Activated naive CD8-positive, alpha-beta T cell (primary cell): ENCODE measurements around the gene C1orf159.

Source experiments
- H3K27ac Mint-ChIP-seq: one replicate; pipeline ENCODE4 v1.8.0; 2021; ENCODE audit warnings: mixed read lengths
- H3K27me3 Mint-ChIP-seq: one replicate; pipeline ENCODE4 v1.8.0; 2021; ENCODE audit warnings: mixed read lengths
- H3K36me3 Mint-ChIP-seq: one replicate; pipeline ENCODE4 v1.8.0; 2021; ENCODE audit warnings: mixed read lengths
- H3K4me1 Mint-ChIP-seq: one replicate; pipeline ENCODE4 v1.8.0; 2021; ENCODE audit warnings: low read depth, mixed read lengths
- H3K4me3 Mint-ChIP-seq: one replicate; pipeline ENCODE4 v1.8.0; 2021; ENCODE audit warnings: mild to moderate bottlenecking, mixed read lengths
- H3K9me3 Mint-ChIP-seq: one replicate; pipeline ENCODE4 v1.8.0; 2021; ENCODE audit warnings: low read depth, mixed read lengths

The C1orf159 gene

DNA sequence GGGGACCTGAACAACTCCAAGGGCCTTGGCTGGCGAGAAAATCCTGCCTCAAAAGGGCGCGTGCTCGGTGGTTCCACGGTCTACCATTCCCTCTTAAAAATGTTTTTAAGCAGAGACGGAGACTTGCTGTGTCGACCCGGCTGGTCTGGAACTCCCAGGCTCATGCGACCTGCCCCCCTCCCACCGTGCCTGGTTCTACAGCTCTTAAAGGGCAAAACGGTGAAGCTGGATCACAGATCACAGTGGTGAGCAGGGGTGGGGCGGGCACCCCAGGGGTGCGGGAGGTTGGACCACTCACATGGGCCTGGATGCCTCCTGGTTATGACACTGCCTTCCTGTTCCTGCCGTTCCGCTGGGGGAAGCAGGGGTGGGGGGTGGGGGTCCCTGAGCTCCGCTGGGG, 4.2 kb upstream of the C1orf159 start:
- Mint-ChIP-seq H3K27ac (no peak overlapping the region), H3K27me3 (no peaks in the 10 kb centered on the region), H3K4me1 (peaks cover 3% of the 10 kb centered on the region), H3K9me3 (no peaks in the 10 kb centered on the region), H3K4me3 (no peak overlapping the region), H3K36me3 (no peaks in the 10 kb centered on the region)

DNA sequence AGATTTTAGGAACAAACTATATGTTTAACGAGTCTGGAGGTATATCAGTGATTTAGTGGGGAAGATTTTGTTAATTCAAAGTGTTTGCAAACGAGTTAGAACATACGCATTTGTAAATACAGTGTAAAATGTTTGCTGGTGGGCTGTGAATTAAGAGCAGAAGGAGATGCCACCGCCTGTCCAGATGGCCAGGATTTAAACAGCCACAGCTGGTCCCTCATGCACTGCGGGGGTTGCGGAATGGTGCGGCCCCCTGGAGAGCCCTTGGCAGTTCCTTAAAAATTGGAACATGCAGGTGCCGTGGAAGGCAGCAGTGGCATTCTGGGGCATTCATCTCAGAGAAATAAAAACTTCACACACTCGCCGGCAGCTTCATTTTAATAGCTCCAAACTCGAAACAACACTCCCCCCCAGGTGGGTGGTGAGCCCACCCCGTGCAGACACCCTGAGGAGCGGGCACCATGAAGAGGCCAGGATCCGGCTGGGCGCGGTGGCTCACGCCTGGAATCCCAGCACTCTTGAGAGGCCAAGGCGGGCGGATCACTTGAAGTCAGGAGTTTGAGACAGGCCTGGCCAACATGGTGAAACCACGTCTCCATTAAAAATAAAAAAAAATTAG, 3.5 kb upstream of the C1orf159 start:
- no peaks in the 10 kb centered on the region for H3K36me3 Mint-ChIP-seq
- H3K4me1 Mint-ChIP-seq: peaks cover 9% of the 10 kb centered on the region
- no peak overlapping the region for H3K4me3 Mint-ChIP-seq
- H3K27ac Mint-ChIP-seq: no peak overlapping the region
- H3K9me3 Mint-ChIP-seq: no peaks in the 10 kb centered on the region
- H3K27me3 Mint-ChIP-seq: no peaks in the 10 kb centered on the region

DNA sequence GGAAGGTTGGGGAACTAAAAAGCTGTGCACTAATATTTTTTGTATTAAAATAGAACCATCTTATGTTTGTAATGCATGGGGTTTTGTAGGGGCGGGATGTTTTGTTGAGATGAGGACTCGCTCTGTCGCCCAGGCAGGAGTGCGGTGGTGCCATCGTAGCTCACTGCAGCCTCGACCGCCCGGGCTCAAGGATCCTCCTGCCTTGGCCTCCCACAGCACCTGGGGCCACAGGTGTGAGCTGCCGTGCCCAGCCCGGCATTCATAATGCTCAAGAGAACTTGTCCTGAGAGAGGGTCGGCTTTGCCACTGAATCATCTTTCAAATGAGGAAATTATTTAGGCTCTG, 3.0 kb upstream of the C1orf159 start:
- no peak overlapping the region for H3K27ac Mint-ChIP-seq
- H3K9me3 Mint-ChIP-seq: no peaks in the 10 kb centered on the region
- peaks cover 11% of the 10 kb centered on the region for H3K4me1 Mint-ChIP-seq
- H3K4me3 Mint-ChIP-seq: no peak overlapping the region
- H3K27me3 Mint-ChIP-seq: no peaks in the 10 kb centered on the region
- H3K36me3 Mint-ChIP-seq: no peaks in the 10 kb centered on the region

DNA sequence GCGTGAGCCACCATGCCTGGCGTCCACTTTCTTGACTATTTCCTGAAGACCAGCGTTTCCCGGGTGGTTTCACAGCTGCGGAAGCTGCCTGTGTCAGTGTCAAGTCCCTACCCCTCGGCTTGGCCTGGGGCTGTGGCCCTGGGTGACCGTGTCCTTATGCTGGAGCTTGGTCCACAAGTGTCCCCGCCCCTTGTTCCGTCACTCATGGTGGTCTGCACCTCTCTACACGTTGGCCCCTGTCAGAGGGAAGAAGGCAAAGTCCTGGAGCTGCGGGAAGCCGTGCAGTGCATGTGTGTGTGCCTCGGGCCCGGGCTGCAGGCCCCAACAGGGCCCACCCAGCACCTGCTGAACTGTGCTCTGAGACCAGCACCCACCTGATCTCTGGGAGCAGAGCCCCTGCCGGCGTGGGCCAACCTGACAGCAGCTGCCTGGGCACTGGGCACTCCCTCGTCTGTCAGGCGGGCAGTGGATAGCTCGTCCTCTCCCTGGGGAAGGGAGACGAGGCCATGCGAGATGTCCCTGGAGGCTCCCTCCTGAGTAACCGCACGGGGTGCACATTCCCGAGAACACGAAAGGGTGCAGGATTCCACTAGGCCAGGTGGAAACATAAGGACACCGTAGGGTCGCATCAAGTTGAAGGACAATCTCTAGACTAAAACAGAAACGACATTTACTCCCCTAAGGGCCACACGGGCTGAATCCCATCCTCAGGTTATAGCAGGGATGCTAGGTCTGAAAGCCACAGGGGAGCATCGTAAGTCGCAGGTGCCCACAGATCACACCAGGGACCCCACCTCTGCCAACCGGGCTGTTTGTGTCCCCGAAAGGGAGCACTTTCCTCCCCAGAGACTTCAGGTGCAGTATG, 2.4 kb upstream of the C1orf159 start:
- H3K36me3 Mint-ChIP-seq: peaks cover 2% of the 10 kb centered on the region
- H3K27ac Mint-ChIP-seq: no peak overlapping the region
- H3K4me1 Mint-ChIP-seq: peaks cover 11% of the 10 kb centered on the region
- H3K4me3 Mint-ChIP-seq: peak overlapping the region; percentile 10
- no peaks in the 10 kb centered on the region for H3K27me3 Mint-ChIP-seq
- H3K9me3 Mint-ChIP-seq: no peaks in the 10 kb centered on the region

DNA sequence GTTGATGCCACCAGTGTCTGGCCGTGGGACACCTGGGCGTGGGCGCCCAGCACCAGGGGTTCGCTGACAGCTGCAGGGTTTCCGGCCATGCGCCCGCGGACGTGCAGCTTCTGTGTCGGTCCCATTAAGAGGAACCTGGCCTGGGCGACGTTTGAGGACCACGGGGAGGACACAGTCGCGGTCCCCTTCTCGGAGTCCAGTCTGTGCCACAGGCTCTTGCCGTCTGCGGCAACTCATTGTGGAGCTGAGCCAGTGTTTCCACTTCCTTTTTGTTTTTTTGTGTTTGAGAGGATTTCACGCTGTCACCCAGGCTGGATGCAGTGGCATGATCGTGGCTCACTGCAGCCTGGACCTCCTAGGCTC, 1.6 kb upstream of the C1orf159 start:
- no peak overlapping the region for H3K27ac Mint-ChIP-seq
- H3K4me3 Mint-ChIP-seq: peak overlapping the region; percentile 56
- H3K9me3 Mint-ChIP-seq: no peaks in the 10 kb centered on the region
- H3K27me3 Mint-ChIP-seq: no peaks in the 10 kb centered on the region
- H3K4me1 Mint-ChIP-seq: peaks cover 11% of the 10 kb centered on the region
- H3K36me3 Mint-ChIP-seq: peaks cover 3% of the 10 kb centered on the region

DNA sequence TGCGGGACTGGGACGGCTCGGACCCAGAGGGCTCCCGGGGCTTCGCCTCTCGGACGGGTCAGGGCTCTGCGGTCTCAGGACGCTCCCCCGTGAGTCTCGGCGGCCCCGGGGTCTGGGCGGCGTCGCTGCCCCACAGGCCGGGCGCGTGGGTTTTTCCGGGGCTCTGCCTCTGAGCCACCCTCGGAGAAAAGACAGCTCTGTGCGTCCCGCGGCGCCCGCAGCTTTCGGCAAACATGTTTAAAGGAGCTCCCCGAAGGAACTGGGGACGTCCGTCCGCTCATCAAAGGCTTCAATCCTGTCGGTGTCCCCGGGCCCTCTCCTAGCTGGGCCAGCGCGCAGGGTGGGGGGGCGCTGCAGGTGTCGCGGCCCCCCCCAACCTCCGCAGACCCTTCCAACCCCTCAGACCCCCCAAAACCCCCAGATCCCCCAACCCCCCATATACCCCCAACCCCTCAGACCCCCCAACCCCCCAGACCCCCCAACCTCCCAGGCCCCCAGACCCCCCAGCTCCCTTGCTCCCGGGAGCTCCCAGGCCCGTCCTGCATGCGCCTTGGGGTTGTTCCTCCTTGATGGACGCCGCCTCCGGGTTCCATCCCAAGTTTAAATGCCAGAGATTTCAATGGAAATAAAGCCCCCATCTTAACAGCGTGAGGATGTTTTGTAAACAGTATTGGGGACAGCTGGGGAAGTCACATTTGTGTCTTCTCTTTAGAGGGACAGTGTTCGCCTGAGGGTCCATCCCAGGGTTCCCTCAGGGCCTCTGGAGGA, 996 bp upstream of the C1orf159 start:
- H3K9me3 Mint-ChIP-seq: no peaks in the 10 kb centered on the region
- peaks cover 7% of the 10 kb centered on the region for H3K36me3 Mint-ChIP-seq
- H3K4me1 Mint-ChIP-seq: peaks cover 11% of the 10 kb centered on the region
- H3K27ac Mint-ChIP-seq: no peak overlapping the region
- H3K4me3 Mint-ChIP-seq: peak overlapping the region; percentile 56
- H3K27me3 Mint-ChIP-seq: no peaks in the 10 kb centered on the region

DNA sequence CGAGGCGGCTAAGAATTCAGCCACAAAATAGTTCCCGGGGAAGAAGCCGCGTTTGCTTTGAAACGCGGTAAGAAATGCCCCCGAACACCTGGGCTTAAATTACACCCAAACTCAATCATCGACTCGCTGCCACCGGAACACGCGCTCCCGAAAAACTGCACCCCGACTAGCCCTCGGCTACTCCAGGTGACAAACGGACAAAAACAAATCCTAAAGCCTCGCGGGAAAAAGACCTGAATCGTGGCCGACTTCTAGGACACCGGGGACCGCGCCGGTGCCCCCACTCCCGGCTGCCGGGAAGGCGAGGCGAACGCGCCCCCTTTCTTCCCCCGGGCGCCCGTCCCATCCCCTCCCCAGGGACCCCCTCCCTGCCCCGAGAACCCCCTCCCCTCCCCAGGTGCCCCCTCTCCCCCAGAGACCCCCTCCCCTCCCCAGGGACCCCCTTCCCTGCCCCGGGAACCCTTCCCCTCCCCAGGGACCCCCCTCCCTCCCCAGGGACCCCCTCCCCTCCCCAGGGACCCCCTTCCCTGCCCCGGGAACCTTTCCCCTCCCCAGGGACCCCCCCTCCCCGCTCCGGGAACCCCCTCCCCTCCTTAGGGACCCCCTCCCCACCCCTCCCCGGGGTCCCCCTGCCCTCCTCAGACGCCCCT, 628 bp downstream of the C1orf159 start:
- Mint-ChIP-seq H3K27me3 (no peaks in the 10 kb centered on the region), H3K9me3 (no peaks in the 10 kb centered on the region), H3K4me1 (peaks cover 11% of the 10 kb centered on the region), H3K27ac (peak overlapping the region; percentile 66), H3K4me3 (peak overlapping the region; percentile 88), H3K36me3 (peaks cover 8% of the 10 kb centered on the region)

DNA sequence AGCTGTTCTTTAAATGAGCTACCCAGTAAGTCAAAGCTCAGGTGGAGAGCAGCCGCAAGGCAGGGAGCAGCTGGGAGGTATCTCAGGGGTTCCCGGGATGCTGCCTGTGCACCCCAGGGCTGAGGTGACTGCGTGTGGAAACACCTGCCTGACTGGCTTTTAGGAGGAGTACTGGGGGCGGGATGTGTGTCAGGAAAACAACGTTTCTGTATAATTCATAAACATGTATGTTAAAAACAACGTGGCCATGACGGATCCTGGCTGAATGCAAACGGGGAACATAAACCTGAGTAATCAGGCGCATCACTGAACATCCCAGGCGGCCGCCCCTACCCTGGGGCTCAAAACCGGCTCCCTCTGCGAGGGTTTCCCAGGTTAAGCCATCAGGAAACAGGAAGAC, 1.5 kb downstream of the C1orf159 start:
- Mint-ChIP-seq H3K4me1 (peaks cover 11% of the 10 kb centered on the region), H3K27ac (peak overlapping the region; percentile 68), H3K36me3 (peaks cover 11% of the 10 kb centered on the region), H3K9me3 (no peaks in the 10 kb centered on the region), H3K4me3 (peak overlapping the region; percentile 88), H3K27me3 (no peaks in the 10 kb centered on the region)

DNA sequence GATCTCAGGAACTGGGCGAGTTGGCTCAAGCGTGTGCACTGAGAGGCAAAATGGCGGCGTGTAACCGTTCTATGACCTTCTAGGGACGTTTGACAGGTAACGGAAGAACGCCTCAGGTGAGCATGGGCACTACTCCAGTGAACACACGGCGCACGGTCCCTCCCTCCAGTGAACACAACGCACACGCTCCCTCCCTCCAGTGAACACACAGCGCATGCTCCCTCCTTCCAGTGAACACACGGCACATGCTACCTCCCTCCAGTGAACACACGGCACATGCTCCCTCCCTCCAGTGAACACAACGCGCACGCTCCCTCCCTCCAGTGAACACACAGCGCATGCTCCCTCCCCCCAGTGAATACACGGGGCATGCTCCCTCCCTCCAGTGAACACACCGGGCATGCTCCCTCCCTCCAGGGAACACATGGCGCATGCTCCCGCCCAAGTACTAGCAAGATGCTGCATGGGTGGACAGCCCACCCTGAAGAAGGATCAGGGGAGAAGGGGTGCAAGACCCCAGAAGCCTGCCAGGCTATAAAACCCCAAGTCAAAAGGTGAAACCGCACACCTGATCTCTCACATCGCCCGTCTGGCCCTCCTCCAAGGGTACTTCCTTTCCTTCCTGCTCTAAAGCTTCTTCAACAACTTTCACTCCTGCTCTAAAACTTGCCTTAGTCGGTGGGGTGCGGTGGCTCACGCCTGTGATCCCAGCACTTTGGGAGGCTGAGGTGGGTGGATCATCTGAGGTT, 3.5 kb downstream of the C1orf159 start:
- H3K36me3 Mint-ChIP-seq: peaks cover 11% of the 10 kb centered on the region

DNA sequence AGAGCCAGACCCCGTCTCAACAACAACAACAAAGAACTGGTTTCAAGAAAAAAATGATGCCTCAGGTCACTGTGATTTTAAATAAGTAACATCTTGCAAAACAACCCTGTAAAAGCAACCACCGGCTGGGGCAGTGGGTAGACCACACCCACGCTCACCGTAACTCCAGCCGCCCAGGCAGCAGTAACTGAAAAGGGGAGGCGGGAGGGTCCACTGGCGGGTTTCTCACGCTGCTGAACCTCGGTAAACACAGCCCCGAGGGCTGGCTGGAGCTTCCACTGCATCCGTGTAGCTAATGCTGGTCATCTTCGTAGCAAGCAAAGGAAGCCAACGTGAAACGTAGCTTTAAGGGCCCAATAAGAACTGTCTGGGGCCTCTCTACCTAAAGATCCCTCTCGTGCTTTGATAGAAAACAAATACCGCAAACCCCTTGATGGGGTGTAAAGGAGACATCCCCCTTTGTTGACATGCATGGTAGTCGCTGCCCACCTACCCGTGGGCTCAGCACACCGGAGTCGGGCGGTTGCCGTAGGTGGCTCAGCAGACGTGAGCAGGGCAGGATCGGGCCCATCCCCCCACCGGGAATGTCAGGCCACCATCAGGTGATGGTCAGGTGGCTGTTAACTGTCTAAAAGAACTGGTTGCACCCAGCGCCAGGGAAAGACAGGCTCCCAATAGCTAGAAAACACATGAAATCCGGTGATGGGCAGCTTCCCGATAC, 4.2 kb downstream of the C1orf159 start:
- Mint-ChIP-seq H3K36me3 (peaks cover 11% of the 10 kb centered on the region), H3K27me3 (no peaks in the 10 kb centered on the region), H3K4me3 (no peak overlapping the region), H3K27ac (no peak overlapping the region), H3K4me1 (peaks cover 9% of the 10 kb centered on the region), H3K9me3 (no peaks in the 10 kb centered on the region)

More for the DNA sequence above, 3.5 kb downstream of the C1orf159 start:
- Mint-ChIP-seq H3K4me3 (no peak overlapping the region), H3K4me1 (peaks cover 9% of the 10 kb centered on the region), H3K27me3 (no peaks in the 10 kb centered on the region), H3K27ac (no peak overlapping the region), H3K9me3 (no peaks in the 10 kb centered on the region)

DNA sequence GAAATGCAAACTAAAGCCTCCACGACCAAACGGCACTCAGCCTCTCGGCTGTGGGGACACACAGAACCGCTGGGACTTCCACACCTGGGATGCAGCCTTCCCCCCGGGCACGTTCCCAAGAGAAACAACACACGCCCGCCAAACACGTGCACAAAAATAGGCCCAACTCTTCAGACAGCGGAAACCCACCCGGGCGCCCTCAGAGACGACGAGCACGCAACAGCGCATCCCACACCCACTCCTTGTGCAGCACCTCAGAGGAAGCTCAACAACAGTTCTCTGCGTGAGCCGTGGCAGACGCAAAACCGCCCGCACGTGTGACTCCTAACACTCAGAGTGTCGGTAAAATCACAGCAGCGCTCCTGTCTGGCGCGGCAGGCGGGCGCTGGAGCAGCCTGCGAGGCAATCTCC, 5.3 kb downstream of the C1orf159 start:
- H3K36me3 Mint-ChIP-seq: peaks cover 11% of the 10 kb centered on the region
- no peaks in the 10 kb centered on the region for H3K9me3 Mint-ChIP-seq
- no peak overlapping the region for H3K27ac Mint-ChIP-seq
- H3K27me3 Mint-ChIP-seq: no peaks in the 10 kb centered on the region
- H3K4me1 Mint-ChIP-seq: peaks cover 9% of the 10 kb centered on the region
- H3K4me3 Mint-ChIP-seq: no peak overlapping the region

DNA sequence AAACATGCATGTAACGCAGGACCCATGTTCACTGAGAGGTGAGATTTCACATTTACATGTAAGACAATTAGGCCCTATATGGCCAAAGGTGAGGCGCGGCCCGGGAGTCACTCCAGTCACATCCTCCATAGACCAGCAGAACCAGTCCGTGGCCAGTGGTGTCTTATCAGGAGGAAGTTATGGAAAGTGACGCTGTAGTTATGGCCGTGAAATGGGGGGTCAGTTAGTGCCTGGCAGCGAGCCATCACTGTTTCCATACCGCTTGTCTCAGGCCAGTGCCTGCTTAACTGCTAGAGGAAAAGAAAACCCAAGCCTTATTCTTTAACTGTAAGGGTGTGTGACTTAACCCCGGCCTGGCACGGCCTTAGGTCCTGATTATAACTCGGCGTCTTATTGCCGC, 6.1 kb downstream of the C1orf159 start:
- H3K4me1 Mint-ChIP-seq: peaks cover 8% of the 10 kb centered on the region
- peaks cover 11% of the 10 kb centered on the region for H3K36me3 Mint-ChIP-seq
- no peak overlapping the region for H3K27ac Mint-ChIP-seq
- H3K27me3 Mint-ChIP-seq: no peaks in the 10 kb centered on the region
- H3K4me3 Mint-ChIP-seq: no peak overlapping the region
- H3K9me3 Mint-ChIP-seq: no peaks in the 10 kb centered on the region

DNA sequence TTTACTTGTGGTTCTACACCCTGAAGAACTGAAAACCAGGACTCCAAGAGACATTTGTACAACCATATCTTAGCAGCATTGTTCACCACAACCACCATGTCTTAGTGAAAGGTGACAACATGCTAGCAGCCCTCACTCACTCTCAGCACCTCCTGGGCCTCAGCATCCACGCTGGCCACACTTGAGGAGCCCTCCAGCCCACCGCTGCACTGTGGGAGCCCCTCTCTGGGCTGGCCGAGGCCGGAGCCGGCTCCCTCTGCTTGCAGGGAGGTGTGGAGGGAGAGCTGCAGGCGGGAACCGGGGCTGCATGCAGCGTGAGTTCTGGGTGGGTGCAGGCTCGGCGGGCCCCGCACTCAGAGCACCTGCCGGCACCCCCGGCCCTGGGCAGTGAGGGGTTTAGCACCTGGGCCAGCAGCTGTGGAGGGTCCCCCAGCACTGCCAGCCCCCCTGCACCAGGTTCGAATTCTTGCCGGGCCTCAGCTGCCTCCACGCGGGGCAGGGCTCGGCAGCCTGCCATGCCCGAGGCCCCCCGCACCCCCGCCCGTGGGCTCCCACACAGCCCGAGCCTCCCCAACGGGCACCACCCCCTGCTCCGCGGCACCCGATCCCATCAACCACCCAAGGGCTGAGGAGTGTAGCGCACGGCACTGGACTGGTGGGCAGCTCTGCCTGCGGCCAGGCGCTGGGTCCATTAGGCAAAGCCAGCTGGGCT, 9.2 kb downstream of the C1orf159 start:
- no peaks in the 10 kb centered on the region for H3K9me3 Mint-ChIP-seq
- H3K36me3 Mint-ChIP-seq: peaks cover 9% of the 10 kb centered on the region

More for the DNA sequence above, 9.2 kb downstream of the C1orf159 start:
- H3K4me1 Mint-ChIP-seq: peaks cover 26% of the 10 kb centered on the region
- H3K4me3 Mint-ChIP-seq: no peak overlapping the region
- no peaks in the 10 kb centered on the region for H3K27me3 Mint-ChIP-seq
- no peak overlapping the region for H3K27ac Mint-ChIP-seq
